ENCODE data around the gene ZNF678. TPM values are rescaled to one million over a fixed set of nuclear protein-coding genes. Genes with fewer than 3 reads are reported as not detected.
"Not testable (repeated sequence)": the region's sequence is repeated elsewhere in the genome, so short reads cannot be mapped to it uniquely, and the experiment has no call there.

Gene ZNF678
- total RNA-seq, 1 donor from 2014 or later: 4.6 TPM

DNA sequence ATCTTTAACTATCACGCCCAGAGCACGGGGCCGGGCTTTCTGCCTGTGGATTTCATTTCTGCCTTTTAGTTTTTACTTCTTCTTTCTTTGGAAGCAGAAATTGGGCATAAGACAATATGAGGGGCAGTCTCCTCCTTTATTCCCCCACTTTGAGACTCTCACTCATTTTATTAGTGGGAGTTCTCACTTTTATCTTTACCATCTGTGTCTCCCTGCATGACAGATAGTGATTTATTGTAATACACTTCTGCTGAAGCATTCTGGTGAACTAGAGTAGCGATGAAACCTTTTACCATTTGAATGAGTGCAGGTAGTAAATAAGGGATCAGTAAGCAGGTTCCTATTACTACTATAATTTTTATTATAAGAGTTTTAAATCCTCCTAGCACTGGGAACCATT is 26.4 kb downstream of the ZNF678 start:
- intact Hi-C loops (cut with micrococcal nuclease): not testable (repeated sequence)

DNA sequence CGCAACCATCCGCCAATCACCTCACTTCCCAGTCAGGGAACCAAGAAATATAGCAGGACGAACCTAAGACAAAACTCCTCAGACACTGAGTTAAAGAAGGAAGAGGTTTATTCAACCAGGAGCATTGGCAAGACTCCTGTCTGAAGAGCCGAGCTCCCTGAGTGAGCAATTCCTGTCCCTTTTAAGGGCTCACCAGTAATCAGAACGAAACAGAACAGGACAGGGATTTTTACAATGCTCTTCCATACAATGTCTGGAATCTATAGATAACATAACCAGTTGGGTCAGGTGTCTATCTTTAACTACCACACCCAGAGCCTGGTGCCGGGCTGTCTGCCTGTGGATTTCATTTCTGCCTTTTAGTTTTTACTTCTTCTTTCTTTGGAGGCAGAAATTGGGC is 32.9 kb downstream of the ZNF678 start:
- intact Hi-C loops (cut with micrococcal nuclease): not testable (repeated sequence)

DNA sequence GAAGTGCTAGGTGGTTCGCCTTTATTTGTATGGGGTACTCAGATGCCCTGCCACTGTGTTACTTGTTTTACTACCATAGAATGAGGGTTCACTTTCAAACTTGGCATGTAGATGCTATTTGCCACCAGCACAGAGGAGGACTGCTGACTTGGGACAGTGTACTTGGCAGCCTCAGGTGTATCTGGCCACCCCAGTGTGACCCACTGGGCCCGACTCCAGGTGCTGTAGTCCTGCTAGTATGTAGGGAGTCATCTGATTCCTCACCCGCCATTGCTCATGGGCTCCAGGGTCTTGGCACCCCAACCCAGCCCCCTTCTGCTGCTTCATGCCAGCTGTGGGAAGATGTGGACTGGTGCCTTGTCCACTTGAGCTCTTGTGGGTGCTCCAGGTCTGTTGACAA is 40.0 kb downstream of the ZNF678 start:
- intact Hi-C loops (cut with micrococcal nuclease): no loop called here

DNA sequence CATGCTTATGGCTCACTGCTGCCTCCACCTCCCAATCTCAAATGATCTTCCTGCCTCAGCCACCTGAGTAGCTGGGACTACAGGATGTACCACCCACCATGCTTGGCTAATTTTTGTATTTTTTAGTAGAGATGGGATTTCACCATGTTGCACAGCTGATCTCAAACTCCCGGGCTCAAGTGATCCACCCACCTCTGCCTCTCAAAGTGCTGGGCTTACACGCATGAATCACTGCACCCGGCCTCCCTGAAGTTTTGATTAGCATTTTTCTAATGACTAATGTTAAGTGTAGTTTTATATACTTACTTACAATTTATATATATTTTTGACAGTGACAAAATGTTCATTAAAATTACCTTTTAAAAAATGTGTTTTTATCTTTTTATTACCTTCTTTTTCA is 41.1 kb downstream of the ZNF678 start:
- intact Hi-C loops (cut with micrococcal nuclease): no loop called here

DNA sequence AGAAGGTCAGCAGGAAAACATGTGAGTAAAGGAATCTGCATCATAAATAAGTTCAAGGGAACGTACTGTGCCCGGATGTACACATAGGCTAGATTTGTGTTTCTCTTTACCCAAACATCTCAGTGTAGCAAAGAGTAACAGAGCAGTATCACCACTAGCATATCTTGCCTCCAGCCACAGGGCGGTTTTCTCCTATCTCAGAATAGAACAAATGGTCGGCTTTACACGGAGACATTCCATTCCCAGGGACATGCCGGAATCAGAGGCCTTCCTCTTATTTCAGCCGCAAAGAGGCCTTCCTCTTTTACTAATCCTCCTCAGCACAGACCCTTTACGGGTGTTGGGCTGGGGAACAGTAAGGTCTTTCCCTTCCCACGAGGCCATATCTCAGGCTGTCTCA is 42.9 kb downstream of the ZNF678 start:
- intact Hi-C loops (cut with micrococcal nuclease): not testable (repeated sequence)

DNA sequence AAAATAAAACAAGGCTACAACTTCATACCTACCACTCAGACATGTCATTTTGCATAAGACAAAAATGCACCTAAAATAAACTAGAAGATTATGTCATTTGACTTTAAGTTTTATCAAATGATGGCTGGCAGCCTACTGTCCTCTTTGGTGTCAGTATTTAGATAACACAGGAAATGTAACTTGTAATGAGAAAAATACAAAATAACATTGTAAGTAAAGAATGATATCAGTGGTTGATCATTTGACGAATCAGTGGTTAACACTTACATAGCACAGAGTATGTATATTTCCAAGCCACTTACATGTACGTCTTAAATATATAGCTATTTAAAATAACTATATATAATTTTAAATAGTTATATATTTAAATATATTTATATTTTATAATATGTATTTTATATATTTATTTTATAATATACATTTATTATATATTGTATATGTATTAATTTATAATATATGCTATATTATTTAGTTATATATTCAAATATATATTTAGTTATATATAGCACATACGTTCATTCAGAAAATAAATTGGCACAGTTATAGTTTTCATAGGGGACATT is 44.1 kb downstream of the ZNF678 start:
- intact Hi-C loops (cut with micrococcal nuclease): no loop called here

DNA sequence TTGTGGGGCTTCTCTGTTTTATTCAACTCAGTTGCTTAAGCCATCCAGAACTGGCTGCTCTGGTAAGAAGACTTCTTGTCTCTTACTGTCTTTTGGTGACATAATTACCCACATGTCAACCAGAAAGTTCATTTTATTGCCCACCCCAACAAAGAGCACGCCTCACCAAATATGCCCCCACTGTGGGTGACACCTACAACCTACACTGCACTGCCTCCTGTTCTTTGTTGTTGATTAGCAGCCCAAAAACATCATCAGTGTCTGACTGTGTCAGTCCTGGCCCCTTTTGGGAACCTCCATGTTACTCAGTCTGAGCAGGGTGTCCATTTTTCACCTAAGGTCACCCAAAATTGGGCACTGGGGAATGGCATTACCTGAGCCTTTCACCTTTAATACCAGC is 49.3 kb downstream of the ZNF678 start:
- intact Hi-C loops (cut with micrococcal nuclease): no loop called here

DNA sequence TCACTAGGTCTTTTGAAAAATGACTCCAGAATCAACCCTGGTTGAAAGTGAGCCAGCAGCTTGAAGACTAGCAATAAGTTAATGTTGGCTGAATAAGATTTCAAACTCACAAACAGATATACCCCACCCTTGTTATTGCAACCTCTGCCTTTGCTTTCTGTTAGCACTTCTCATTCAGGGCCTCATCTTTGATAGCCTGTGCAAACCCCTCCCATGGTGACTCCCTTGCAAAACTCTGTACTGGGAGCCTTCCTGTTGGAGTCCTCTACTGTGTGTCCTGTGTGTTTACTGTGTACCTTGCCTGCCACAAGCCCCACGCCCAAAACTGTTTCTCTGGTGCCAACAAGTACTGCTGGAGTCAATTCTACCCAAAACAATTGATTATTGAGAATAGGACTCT is 50.2 kb downstream of the ZNF678 start:
- intact Hi-C loops (cut with micrococcal nuclease): no loop called here

DNA sequence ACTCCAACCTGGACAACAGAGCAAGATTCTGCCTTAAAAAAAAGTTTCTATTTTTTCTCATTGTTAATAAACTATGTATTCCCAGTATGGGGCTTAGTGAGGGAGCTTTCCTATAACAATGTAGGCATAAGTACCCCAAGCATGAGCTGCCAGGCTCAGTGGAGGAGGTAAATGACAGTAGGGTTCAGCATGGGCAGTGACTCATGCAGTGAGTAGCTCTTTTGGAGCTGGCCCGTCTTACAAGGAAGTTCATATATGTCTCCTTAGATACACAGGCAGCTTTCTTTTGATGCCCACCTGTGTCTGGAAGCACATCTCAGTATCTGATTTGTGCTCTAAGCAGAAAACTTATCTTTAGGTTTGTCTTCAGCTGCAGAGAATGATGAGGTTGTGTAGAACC is 57.9 kb downstream of the ZNF678 start:
- intact Hi-C loops (cut with micrococcal nuclease): no loop called here

DNA sequence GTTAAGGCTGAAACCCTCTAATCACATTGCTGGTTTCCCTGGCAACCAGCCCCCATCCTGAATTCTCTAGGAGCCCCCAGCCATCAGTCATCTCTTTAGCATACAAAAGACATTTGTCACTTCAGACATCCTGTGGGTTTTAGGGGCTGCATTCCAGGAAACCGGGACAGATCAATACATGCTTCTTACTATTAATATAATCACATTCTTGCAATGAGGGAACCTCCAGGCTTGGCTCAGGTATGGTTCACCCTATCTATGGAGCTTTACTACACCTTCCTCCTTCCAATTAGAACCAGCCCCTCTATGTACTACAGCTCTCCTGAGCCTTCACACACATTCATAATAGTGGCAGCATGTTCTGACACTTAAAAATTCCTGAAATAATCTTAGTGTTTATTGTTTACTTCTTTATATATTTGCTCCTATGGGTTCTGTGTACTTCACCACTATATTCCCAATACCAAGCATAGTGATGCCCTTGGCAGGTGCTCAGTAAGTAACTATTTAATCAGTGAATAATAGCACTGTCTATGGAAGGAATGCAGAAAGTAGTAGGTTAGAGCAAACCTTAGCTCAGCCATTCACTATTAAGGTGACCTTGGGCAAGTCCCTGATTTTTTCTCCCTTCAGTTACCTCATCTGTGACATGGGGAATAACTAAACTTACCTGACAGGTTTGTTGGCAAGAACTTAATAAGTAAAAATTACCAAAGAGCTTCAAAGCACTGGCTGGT is 59.6 kb downstream of the ZNF678 start:
- intact Hi-C loops (cut with micrococcal nuclease): no loop called here

DNA sequence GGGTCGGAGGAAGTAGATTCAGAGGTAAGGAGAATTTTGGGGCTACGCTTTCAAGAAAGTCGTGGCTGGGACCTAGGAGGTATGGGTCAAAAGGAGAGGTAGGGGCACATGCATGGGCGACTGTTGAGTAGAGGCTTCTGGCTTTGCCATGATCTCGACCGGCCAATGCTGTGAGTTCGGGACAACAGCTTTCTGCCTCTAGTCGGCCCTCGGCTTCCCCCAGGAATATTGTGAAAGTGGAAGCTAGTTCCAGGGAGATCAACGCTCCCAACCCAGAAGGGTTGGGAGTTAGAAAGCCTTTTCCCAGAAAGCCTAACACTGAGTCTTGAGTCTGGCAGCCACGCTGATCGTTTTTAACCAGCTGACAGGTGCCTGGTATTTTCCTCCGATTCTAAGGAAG is 69.0 kb downstream of the ZNF678 start:
- intact Hi-C loops (cut with micrococcal nuclease): no loop called here

DNA sequence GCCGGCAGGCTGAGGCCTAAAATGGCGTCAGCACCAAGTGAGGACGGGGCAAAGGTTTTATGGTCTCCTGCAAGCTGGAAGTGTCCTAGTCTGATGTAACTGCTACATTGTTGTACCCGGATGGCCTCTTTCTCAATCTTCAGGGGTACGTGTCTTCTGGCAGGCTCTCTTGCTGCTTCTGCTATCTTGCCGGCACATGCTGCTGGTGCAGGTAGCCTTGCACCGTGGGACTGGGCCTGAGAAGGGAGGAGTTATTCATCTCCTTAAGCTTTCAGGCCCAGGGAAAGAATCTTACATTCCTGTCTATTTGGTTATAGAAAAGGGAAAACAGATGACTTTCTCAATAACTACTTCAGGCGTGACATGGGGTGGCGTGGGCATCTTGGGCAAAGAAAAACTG is 72.2 kb downstream of the ZNF678 start:
- intact Hi-C loops (cut with micrococcal nuclease): no loop called here

DNA sequence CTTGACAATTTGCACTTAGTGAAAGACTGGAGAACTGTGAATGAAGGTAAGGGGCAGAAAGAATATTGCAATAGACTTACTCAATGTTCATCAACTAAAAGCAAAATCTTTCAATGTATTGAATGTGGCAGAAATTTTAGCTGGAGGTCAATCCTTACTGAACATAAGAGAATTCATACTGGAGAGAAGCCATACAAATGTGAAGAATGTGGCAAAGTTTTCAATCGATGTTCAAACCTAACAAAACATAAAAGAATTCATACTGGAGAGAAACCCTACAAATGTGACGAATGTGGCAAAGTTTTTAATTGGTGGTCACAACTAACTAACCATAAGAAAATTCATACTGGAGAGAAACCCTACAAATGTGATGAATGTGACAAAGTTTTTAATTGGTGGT is 91.1 kb downstream of the ZNF678 start:
- intact Hi-C loops (cut with micrococcal nuclease): no loop called here

DNA sequence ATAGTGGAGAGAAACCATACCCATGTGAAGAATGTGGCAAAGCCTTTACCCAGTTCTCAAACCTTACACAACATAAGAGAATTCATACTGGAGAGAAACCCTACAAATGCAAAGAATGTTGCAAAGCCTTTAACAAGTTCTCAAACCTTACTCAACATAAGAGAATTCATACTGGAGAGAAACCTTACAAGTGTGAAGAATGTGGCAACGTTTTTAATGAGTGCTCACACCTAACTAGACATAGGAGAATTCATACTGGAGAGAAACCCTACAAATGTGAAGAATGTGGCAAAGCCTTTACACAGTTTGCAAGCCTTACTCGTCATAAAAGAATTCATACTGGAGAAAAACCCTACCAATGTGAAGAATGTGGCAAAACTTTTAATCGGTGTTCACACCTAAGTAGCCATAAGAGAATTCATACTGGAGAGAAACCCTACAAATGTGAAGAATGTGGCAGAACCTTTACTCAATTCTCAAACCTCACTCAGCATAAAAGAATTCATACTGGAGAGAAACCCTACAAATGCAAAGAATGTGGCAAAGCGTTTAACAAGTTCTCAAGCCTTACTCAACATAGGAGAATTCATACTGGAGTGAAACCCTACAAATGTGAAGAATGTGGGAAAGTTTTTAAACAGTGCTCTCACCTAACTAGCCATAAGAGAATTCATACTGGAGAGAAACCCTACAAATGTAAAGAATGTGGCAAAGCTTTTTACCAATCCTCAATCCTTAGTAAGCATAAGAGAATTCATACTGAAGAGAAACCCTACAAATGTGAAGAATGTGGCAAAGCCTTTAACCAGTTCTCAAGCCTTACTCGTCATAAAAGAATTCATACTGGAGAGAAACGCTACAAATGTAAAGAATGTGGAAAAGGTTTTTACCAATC is 91.7 kb downstream of the ZNF678 start:
- intact Hi-C loops (cut with micrococcal nuclease): no loop called here

DNA sequence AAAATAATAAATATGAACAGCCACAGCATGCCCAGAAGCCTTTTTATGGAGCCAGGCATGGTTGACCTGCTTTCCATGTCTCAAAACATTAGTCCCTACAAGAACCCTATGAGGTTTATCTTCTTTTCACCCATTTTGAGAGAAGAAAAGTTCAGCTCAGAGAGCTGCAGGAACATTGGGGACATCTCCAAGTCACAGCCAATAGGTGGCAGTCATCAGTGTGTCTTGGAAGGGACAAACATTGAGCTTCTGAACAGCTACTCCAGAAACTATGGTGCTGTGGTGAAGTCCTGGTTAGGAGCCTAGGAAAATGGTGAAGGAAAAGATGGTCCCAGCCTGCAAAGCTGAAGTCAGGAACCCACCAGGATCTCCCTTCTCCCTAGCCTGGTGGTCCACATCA is 98.1 kb downstream of the ZNF678 start:
- intact Hi-C loops (cut with micrococcal nuclease): no loop called here

DNA sequence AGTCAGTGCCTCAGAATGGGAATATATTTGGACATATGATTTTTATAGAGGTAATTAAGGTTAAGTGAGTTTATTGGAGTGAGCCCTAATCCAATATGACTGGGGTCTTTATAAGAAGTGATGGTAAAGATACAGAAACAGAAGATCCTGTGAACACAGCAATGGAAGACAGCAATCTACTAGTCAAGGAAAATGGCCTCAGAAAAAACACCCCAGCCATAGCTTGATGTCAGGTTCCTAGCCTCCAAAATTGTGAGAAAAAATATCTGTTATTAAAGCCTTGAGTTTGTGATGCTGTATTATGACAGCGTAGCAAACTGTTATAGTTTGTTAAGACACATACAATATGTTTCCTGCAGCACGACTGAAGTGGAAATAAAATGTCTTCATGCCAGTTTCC is 99.6 kb downstream of the ZNF678 start:
- intact Hi-C loops (cut with micrococcal nuclease): no loop called here

DNA sequence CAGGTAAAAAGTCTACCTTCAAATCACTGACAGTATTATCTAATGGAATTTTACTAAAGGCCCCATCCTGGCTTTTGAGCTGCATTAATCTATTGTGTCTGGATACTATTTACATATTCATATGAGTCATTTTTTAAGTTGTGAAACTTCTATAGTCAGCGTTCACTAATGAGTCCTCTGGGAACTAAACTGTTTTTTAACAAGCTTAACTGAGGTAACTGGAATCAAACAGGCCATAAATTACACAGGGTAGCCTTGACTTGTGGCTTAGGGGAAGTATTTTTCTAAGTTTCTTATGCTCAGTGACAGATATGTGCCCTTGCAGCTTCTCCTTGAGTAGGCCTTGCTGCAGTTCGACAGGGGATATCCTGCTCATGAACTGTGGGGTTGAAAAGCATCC is 102.9 kb downstream of the ZNF678 start:
- intact Hi-C loops (cut with micrococcal nuclease): no loop called here

DNA sequence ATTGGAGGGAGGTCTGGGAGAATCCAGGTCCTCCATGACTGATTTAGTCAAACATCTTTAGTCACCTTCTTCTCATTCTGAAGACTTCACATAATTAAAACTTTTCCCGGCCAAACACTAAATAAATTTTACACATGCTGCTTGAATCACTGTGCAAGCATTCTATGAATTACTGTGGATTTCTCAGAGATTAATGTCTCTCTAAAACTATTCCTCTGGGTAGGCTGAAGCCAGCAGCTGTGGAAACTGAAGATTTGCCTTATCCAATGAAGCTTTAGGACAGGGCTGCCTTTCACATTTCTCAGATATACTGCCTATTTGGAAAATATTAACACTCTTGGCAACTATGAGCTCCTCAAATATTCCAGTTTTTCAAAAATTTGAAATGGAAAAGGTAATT is 110.1 kb downstream of the ZNF678 start:
- intact Hi-C loops (cut with micrococcal nuclease): no loop called here

DNA sequence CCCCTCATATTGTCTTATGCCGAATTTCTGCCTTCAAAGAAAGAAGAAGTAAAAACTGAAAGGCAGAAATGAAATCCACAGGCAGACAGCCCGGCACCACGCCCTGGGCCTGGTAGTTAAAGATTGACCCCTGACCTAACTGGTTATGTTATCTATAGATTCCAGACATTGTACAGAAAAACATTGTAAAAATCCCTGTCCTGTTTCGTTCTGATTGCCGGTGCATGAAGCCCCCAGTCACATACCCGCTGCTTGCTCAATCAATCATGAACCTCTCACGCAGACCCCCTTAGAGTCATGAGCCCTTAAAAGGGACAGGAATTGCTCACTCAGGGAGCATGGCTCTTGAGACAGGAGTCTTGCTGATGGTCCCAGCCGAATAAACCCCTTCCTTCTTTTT is 122.5 kb downstream of the ZNF678 start:
- intact Hi-C loops (cut with micrococcal nuclease): no loop called here

DNA sequence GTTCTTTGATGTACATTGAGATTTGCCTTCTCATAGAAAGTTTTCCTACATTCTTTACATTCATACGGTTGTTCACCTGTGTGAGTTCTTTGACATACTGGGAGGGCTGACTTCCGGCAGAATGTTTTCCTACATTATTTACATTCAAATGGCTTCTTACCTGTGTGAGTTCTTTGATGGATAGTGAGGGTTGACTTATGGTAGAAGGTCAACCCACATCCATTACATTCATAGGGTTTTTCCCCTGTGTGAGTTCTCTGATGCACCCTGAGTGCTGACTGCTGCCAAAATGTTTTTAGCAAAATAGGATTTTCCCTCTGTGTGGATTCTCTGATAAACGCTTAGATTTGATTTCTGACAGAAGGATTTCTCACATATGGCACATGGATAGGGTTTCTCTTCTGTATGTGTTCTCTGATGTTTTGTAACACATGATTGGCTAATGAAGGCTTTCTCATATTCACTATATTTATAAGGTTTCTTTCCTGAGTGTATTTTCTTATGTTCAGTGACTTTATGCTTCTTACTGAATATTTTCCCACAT is 134.0 kb downstream of the ZNF678 start:
- intact Hi-C loops (cut with micrococcal nuclease): no loop called here

DNA sequence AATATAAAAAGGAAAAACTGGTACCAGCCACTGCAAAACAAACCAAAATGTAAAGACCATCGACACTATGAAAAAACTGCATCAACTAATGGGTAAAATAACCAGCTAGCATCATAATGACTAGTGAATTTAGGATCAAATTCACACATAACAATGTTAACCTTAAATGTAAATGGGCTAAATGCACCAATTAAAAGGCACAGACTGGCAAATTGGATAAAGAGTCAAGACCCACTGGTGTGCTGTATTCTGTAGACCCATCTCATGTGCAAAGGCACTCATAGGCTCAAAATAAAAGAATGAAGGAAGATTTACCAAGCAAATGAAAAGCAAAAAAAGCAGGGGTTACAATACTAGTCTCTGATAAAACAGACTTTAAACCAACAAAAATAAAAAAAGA is 138.3 kb downstream of the ZNF678 start:
- intact Hi-C loops (cut with micrococcal nuclease): not testable (repeated sequence)

DNA sequence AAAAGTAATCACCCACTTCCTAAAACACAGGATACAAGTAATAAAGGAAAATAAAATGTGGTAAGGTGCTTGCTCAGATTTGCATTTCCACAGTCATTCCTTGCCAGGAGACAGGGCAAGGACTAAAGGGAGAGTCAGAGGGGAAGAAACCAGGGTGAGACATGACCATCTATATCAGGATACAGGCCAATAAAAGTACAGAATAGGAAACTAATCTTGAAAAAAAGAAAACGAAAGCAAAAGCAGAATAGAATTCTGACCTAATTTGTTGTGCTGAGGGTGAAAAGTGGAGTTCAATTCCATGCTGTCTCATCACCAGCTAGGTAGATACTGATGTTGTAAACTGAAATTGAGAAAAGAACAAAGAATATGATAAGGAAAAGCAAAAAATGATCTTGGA is 144.5 kb downstream of the ZNF678 start:
- intact Hi-C loops (cut with micrococcal nuclease): no loop called here
